Hair follicular keratinocyte (primary cell): ENCODE results near the gene HOXC4. TPM values are rescaled to one million over a fixed set of nuclear protein-coding genes. Genes with fewer than 3 reads are reported as not detected.

Experiments
- total RNA-seq: library from RNA; depleted of rRNA; stranded (reverse); fragments of >200 nt; gene quantifications from 2 replicates; pipeline ENCODE4 v1.2.3, GENCODE V29; 2015

HOXC4 gene
- total RNA-seq: 4.1 and 4.4 TPM in 2 replicates

DNA sequence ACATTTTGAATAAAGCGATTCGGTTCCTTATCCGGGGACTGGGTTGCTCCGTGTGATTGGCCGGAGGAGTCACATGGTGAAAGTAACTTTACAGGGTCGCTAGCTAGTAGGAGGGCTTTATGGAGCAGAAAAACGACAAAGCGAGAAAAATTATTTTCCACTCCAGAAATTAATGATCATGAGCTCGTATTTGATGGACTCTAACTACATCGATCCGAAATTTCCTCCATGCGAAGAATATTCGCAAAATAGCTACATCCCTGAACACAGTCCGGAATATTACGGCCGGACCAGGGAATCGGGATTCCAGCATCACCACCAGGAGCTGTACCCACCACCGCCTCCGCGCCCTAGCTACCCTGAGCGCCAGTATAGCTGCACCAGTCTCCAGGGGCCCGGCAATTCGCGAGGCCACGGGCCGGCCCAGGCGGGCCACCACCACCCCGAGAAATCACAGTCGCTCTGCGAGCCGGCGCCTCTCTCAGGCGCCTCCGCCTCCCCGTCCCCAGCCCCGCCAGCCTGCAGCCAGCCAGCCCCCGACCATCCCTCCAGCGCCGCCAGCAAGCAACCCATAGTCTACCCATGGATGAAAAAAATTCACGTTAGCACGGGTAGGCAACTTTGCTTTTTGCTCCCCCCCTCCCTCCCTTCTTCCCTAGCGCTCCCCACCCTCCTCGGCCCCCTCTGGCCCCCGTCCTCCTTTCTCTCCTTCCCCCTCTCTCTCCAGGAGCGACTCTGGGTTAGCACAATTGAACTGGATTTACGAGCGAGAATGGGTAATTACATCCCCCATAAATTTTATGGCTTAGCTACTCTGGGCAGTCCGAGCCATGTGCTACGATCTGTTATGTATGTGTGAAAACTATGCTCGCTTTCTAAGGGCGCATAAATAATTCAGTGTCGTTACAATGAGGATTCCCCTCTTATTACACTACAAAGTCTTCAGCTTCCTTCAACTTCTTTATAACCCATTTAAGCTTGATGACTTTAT, at the start of gene HOXC4:
HOXC4 (plus strand) TSS at position 85 of the 991 bp plus-strand sequence; CDS start at position 173, 88 bp downstream.

GRCh38 chr12:54028314-54029201, 25.1 kb upstream of the HOXC4 start, which contains the start of gene HOXC6:
Gene HOXC6 (plus strand): TSS chr12:54028440. CDS start chr12:54028522, 82 bp downstream.

GRCh38 chr12:54032627-54033100, 21.0 kb upstream of the HOXC4 start, which contains the start of gene HOXC5:
Gene HOXC5 (plus strand): TSS chr12:54033050. CDS start chr12:54033123, 73 bp downstream.

Other genes with a start within 250 kb of the HOXC4 start
- gene HOXC13, start 115.0 kb upstream of the HOXC4 start, total RNA-seq: 5.5 and 6.0 TPM in 2 replicates
- gene HOXC12, start 98.9 kb upstream of the HOXC4 start, total RNA-seq: 0.31 and 0.80 TPM in 2 replicates
- gene HOXC11, start 80.7 kb upstream of the HOXC4 start, total RNA-seq: 2.8 and 3.1 TPM in 2 replicates
- gene HOTAIR, start 78.9 kb upstream of the HOXC4 start, total RNA-seq: 0.39 and 4.4 TPM in 2 replicates
- 11.3 and 11.4 TPM in 2 replicates for gene HOXC10, start 68.7 kb upstream of the HOXC4 start, total RNA-seq
- 3.5 and 5.2 TPM in 2 replicates for gene HOXC9, start 53.7 kb upstream of the HOXC4 start, total RNA-seq
- 1.3 and 2.3 TPM in 2 replicates for gene HOXC8, start 44.9 kb upstream of the HOXC4 start, total RNA-seq
- 0.72 and 0.78 TPM in 2 replicates for gene HOXC6, start 25.4 kb upstream of the HOXC4 start, total RNA-seq
- 1.6 and 3.1 TPM in 2 replicates for gene HOXC5, start 20.8 kb upstream of the HOXC4 start, total RNA-seq
- gene SMUG1, start 135.2 kb downstream of the HOXC4 start, total RNA-seq: 69.3 and 72.3 TPM in 2 replicates
- gene CBX5, start 226.3 kb downstream of the HOXC4 start, total RNA-seq: 25.7 and 28.0 TPM in 2 replicates
- 545 and 687 TPM in 2 replicates for gene HNRNPA1, start 226.9 kb downstream of the HOXC4 start, total RNA-seq
- not detected in 2 replicates for gene NFE2, start 247.2 kb downstream of the HOXC4 start, total RNA-seq